GM19452 (cell line): Measurements from ENCODE around the gene KLK6.
A peak's percentile ranks its signal among the peaks of the same experiment; 100 is the strongest.

Experiments
- ATAC-seq: cut with Tn5 transposase; IDR thresholded peaks from one replicate; pipeline ENCODE4 v1.9.1; 2021; ENCODE audit not compliant: unreplicated experiment

The KLK6 gene

DNA sequence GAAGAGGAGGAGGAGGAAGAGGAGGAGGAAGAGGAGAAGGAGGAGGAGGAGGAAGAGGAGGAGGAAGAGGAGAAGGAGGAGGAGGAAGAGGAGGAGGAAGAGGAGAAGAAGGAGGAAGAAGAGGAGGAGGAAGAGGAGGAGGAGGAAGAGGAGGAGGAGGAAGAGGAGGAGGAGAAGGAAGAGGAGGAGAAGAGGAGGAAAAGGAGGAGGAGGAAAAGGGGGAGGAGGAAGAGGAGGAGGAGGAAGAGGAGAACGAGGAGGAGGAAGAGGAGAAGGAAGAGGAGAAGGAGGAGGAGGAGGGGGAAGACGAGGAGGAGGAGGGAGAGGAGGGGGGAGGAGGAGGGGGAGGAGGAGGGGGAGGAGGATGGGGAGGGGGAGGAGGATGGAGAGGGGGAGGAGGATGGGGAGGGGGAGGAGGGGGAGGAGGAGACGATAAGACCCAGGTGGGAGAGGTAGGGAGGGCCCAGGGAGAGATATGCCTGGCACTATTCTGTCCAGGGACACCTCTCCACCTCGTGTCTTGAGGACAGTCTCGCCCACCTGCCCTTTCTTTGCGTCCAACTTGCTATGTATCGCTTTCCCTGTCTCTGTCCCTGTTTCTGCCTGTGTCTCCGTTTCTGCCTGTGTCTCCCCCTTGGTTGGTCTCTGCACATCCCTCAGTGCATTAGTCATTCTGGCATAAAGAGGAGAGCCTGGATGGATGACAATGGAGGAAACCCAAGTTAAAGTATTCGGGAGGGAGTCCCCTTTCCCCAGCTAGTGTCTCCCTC lies 9.5 kb downstream of the KLK6 start:
- ATAC-seq, result no peak

DNA sequence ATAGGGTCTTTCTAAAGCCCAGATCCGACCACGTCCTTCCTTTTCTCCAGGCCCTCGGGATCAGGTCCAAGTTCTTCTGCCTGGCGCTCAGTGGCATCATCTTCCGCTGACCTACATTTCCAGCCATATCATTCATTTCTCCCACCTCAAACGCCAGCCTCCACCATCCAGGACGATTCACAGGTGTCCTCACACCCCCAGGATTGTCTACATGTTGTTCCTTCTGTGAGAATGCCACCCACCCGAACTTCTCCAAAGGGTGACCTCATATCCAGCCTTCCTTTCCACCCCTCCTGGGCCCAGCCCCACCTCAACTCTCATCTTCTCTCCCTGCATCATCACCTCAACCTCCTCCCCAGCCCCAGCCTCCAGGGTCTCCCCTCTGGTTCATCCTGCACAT lies 11.8 kb downstream of the KLK6 start:
- ATAC-seq, result no peak

DNA sequence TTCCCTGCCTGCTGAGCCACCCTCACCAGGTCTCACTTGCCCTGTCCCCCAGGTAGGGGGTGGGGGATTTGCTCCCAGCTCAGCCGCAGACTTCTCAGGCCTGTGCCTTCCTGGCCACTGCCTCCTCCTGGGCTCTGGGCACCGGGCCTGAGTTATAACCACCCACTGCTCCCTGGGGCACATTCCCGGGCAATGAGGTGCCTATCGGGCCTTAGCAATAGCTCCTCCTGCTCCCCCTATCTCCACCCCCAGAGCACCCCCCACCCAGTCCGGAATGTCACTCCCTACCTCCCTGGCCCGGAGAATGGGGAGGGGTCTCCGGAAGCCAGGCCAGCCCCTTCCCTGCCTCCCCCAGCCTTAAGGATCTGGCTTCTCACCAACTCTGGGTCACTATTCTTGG lies 16.5 kb downstream of the KLK6 start, which contains the start of gene KLK5:
Gene KLK5 (minus strand): TSS at position 129 of the 400 bp plus-strand sequence. CDS start 381 bp downstream, outside the sequence.
- ATAC-seq, result no peak

DNA sequence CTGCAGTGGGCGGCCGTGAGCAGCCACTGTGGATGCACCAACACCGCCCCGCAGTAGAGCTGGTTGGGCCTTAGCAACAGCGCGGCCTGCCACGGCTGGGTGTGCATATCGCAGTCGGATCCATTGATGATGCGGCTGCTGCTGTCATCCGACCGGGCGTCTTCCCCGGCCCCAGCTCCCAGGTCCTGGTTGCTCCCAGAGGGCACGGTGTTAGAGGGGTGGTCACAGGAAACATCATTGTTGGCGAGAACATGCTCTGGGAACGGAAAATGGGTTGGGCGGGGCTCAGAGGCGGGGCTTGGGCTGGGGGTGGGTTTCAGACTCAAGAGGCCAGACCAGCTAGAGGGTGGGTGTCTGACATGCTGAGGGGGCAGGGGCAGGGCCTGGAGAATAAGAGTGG lies 19.5 kb downstream of the KLK6 start:
- ATAC-seq, result no peak

DNA sequence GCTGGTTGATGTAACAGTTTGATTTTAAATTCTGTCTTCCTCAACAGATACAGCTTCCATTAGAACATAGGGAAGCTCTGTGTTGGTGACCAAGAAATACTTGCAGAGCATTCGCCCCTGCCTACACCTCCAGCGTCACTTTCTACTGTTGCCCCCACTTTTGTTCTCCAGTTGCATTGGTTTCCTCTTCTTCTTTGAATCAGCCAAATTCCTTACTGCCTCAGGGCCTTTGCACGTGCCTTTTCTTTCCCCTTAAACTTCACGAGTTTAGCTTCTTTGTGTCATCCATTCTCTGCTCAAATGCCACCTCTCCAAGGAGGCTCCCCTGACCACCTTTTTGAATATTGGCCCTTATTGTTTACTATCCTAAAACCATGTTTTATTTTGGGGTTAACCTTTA lies 22.3 kb downstream of the KLK6 start:
- ATAC-seq, result no peak

DNA sequence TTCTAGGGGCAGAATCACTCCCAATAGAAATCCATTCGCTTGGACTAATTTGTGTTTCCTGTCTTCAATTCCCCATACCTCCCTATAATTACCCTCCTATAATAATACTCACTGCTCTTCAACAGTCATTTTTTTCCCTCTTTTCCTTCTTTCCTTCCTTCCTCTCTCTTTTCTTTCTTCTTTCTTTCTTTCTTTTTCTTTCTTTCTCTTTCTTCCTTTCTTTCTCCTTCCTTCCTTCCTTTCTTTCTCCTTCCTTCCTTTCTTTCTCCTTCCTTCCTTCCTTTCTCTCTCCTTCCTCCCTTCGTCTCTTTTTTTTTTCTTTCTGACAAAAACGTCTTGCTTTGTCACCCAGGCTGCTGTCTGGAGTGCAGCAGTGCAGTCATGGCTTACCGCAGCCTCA lies 24.6 kb downstream of the KLK6 start:
- ATAC-seq, result no peak

- ATAC-seq, result no peak
These were observed 26.1 kb downstream of the KLK6 start for GRCh38 chr19:50943074-50943828.

GRCh38 chr19:50939596-50939995 lies 29.8 kb downstream of the KLK6 start:
- ATAC-seq, result no peak

DNA sequence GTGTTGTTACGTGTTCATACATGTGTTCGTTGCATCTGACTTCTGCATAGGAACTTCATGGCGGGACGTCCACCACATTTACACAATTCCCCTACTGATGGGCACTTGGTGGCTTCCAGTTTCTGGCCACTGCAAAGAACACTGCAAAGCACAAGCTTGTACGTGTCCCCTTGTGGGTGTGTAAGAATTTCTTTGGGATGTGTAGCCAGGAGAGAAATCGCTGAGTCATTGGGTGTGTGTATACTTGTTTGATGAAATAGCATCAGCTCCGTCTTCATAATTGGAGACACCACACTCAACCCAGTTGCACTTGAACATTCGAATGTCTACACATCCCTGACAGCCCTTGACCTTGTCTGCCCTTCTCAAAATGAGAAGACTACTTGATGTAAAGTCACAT lies 35.8 kb downstream of the KLK6 start:
- no peak for ATAC-seq

GRCh38 chr19:50932690-50933083 lies 36.7 kb downstream of the KLK6 start:
- no peak for ATAC-seq

DNA sequence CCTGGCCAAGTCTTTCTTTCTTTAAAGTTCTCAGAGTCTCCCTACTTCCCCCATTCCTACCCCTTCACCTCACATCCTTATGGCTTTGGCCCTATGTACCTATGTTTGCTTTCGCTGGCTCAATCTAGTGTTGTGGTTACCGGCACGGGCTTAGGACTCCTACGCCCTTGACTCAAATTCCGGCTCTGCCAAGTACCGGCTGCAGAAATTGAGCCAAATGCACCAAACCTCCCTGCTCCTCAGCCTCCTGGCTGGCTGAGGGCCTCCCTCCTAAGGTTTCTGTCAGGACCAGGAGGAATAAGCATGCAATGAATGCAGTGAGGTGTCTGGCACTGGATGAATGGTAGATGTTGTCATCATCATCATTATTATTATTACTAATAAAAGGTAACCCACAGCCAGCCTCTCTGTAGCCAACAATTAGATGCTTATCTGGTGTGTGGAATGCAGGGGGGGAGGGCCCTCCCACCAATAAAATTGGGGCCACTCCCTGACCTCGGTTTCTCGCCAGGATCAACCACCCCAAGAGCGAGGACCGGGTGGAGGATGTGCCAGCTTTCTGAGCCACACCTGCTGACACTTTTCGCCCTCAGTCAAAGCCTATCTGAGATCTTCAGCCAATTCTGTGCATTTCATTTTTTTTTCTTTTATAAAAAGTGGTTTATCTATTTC lies 37.2 kb downstream of the KLK6 start:
- ATAC-seq, result no peak

GRCh38 chr19:50931023-50931422 lies 38.4 kb downstream of the KLK6 start:
- ATAC-seq, result no peak

GRCh38 chr19:50928831-50929230 lies 40.6 kb downstream of the KLK6 start:
- ATAC-seq, result no peak

DNA sequence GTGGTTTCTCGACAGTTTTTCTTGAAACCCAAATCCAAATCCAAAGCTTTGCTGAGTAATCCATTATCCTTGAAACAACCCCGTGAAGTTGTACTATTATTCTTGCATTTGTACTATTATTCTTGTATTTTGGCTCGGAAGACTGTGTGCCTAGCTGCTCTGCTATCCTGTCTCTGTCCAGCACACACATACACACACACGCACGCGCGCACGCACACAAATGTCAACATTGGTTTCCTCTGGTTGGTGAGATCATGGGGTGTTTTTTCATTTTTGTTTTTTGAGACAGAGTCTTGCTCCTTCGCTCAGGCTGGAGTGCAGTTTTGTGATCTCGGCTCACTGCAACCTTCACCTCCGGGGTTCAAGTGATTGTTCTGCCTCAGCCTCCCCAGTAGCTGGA lies 43.2 kb downstream of the KLK6 start:
- no peak for ATAC-seq

GRCh38 chr19:50925734-50926133 lies 43.7 kb downstream of the KLK6 start:
- ATAC-seq, result no peak

GRCh38 chr19:50924586-50924985 lies 44.8 kb downstream of the KLK6 start:
- no peak for ATAC-seq

DNA sequence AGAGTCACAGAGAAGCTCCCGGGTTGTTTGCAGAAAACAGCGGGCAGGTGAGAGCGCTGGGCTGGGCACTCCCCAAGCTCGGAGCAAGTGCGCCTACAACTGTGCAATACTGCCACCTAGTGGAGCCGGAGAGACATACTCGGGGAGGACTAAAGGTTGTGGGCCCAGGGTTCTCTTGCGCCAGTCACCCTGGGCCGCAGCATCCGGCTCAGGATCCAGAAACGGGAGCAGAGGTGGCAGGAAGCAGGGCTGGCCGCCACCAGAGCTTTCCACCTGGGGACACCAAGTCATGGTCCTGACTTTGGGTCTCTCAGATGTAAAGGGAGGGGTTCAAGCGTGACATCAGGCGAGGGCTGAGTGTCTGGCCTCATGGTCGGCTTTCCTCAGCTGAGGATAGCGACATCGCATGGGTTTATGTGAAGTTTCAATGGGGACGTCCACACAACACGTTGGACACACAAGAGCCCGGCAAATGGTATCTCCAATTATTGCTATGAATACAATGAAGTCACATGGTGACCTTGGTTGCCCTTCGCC lies 47.0 kb downstream of the KLK6 start:
- peak; percentile 71 for ATAC-seq

DNA sequence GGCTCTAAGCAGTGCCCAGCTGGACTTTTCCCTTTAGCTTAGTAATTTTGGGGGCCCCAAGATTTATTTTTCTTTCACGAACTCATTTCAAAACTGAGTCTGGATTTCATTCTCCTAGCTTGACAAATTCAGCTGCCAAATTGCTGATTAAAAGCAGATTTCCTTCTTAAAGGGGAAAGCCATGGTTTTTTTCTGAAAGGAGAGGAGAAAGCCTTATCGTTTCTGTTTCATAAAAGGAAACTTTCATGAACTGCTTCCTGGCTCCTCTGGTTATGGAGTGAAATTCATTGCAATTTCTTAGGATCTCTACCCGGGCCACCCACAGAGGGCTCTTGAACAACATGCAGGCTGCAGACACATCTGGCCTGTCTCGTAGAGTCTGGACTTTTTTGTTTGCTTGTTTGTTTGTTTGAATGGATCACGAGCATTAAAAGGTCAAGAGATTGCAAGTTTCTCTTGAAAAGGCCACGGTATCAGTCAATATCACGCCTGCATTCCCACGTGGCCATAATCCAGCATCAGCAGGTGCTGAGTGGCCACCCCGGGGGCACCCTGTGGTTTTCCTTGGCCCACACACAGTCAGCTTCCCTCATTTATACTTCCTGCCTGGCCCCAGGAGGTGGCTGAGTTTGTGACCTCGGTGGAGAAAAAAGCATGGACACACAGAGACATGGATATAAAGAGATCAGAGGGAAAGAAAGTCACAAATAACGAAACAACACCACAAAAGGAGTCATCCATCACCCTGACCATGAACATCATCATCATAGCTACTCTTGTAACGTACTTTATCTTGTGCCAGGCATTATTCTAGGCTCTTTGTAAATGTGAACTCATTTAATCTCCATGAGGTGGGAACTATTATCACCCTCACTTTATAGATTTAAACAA lies 47.7 kb downstream of the KLK6 start:
- peak; percentile 30 for ATAC-seq

DNA sequence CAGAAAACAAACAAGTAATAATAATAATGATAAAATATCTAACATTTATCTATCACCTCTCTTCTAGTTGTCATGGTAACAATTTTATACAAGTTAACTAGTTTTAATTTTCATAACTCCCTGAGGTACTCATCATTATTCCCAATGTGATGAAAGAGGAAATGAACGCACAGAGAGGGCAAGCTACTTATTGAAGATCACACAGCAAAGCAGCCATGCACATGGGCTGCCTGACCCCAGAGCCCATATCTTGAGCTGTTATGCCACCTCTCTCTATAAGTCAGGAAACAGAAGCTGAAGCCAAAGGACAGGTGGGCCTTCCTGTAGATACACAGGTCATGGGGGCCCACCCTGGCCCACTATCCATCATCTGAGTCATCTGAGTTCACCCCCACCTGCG lies 53.3 kb downstream of the KLK6 start:
- ATAC-seq, result no peak
